DMS53 treated with DMSO at 0.1 percent for 48 hours (cell line): ENCODE measurements around the gene WWOX.

Experiments
- DNase-seq: peaks from one replicate; lab custom pipeline; 2025; ENCODE audit not compliant: unreplicated experiment; lab: John Stamatoyannopoulos, UW

Gene WWOX

DNA sequence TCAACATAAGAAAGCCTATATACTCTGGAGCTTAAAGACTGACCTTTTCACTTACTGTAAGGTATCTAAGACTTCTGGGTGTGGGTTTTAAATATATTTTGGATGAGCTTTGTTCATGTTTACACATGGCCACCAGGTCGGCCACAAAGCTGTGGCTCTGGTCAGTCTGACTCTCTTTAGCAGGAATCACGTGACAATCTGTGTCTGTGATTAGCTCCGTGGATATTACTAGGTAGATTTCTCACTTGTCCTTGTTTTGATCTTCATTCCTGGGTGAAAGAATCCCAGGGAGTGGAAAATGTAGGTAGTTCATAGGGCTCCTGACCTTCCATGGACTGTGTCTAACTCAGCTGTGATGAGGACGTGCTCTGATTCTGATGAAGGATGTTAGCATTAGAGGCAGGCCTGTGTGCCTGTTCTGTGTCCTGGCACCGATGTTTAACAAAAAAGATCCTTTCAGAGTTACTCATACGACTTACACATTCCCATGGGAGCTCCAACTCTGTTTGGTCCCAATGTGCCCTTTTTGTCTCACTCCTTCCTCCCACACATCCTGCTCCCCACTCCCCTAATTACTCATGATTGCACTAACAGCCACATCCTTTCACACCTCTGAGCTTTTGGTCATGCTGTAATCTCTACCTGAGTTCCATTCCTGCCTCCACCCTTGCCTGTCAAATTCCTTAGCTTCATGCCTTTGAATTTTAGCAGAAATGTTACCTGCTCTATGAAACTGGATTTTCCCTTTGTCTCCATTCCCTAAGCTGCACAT is 1076.0 kb downstream of the WWOX start:
- DNase-seq: no peak

DNA sequence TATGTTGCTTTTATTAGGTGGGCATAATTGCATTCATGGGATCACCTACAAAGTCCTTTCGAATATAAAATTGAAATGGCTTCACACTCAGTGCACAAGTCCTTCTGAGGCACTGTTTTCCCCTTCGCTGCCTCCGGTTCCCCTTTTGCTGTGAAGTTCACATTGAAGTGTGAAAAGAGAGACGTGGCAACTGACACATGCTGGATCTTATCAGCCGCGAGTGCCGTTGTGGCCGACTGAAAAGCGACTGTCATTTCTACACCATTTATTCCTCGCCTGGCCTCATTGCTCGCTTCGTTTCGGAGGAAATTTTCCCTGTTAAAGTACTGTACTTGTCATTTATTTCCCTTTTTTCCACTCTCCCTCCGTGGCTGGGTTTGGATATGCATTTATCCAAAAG is 1077.6 kb downstream of the WWOX start:
- DNase-seq: no peak

DNA sequence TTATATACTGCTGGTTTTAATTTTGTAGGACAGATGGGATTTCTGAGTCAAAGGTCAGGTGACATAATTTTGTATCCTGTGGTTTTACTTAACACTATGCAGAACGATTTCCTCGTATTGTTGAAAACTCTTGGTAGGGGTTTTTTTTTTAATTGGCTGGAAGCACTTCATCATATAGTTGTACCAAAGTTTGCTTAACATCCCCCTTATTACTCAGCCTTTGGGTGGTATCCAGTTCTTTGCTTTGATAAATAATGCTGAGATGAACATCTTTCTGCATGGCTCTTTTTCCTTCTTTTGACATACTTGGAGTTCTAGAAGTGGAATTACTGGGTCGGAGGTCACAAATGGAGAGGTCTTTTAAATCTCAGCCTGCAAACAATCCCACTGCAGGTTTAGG is 1082.0 kb downstream of the WWOX start:
- DNase-seq: no peak

DNA sequence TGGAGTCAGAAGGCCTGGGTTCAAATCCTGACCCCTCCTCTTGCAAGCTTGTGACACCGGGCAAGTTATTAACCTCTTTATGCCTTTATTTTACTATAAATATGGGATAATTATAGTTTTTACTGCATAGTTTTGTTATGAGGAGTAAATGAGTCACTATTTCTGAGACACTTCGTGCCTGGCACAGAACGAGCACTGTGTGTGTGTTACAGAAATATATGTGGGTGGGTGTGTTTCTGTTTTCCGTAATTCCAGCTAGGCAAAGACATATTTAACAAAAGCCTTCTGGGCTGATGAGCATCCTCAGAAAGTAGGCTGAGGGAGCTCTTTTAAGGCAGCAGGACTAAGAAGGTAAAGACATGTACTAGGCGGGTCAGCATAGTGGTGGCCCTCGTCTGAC is 1083.2 kb downstream of the WWOX start:
- DNase-seq: no peak

DNA sequence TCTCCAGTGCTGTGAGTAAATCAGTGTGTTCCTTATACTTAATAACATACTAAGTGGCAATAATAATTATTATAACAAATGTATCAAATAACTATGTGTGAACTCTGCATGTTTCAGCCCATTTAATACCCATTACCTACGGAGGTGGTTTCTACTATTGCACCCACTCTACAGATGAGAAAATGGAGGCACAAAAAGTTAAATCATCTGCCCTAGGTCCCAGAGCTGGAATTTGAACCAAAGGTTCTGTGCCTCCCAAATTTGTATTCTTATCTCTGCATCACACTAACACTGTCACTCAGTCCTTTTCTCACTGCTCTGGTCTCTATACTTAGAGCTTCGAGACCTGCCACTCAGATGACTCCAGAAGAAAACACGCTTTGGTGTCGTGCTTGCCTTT is 1084.1 kb downstream of the WWOX start:
- no peak for DNase-seq

DNA sequence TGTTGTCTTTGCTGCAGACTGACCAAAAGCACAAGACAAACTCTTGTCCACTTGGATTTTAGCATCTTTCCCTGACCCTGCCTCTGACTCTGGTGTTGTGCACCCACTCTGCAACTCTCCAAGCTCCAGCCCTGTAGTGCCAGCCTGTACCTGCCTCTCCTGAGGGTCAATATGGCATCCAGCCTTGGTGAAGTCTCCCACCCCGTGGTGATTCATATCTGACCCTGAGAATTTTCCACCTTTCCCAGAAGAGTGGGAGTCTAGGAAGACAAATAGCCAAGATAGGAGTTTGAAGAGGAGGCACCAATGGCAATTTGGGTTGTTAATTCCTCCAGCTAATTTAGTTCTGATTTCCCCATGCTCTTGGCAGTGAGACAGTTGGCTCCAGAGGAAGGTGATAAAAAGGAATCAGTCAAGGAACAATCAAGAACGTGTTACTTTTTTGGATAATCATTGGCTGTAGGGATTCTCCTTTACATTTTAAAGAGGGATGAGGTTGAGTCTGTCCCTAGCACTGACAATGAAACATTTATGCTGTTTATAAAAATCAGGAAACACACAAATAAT is 1085.1 kb downstream of the WWOX start:
- DNase-seq: no peak

DNA sequence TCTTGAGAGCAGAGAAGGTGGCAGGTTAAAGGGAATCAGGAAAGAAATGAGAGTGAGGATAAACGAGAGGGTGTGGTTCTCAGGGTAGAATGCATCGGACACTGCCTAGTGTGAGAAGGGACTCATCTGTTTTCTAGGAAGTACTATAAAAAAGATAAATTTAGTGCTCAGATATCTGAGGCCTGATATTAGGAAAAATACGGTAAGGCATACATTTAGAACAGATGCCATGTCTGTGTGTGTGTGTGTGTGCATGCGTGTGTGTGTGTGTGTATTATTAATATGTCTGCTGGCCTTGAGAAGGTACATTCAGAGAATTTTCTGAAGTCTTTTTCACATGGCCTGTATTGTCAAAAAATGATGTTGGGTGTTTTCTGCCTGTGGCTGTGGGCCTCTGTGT is 1086.3 kb downstream of the WWOX start:
- no peak for DNase-seq

DNA sequence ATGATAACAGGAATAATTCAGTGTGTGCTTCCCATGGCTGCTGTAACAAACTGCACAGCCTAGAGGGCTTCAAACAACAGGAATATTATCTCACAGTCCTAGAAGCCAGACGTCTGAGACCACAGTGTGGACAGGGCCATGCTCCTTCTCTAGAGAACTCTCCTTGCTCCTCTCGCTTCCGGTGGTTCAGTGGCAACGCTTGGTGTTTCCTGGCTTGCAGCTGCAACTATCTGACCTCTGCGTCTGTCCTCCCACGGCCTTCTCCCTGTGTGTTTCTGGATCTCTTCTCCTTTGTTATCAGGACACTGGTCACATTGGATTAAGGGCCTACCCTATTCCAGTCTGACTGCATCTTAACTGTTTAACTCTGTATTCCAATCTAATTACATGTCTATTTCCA is 1086.7 kb downstream of the WWOX start:
- DNase-seq: no peak

DNA sequence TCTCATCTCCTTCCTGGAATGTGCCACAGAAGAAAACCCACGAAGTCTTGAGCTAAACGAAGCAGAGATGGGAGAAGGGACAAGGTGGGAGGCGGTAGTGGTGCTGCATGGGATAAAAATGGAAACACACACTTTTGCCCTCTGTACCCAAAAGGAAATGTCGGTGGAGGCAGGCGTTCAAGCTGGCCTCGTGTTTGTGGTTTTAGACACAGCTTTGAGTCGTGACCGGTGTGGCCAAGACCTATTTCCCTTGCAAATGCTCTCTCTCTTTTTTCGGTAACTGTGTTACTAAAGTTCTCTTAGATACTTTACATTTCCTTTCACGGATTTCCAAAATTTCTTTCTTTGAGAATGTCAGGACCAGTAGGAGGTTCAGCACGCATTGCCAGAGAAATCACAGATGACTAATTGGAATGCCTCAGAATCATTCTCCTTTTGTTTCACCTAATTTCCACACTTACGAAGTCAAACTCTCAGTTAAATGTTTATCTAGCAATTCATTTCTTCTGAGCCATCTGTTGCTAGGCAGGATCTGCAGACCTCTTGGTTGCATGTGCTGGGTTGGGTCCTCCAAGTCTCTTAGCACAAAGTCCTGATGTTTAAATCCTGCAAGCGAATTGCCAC is 1088.8 kb downstream of the WWOX start:
- DNase-seq: no peak

DNA sequence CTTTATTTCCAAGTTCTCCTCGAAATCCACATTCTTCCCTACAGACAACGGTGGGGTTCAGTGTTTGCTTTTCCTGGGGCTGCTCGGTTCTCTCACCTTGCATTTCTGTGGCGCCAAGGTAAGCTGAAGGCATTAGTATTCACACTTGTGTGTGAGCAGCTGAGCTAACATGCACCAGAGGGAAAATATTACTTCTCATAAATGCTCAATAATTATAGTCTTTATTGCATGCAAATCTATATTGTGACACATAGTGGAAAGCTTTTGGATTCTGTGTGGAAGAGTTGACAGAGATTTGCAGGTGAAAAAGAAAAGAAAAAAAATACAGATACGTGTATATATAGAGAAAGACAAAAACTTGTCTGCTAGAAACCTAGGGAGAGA is 1089.3 kb downstream of the WWOX start:
- no peak for DNase-seq

DNA sequence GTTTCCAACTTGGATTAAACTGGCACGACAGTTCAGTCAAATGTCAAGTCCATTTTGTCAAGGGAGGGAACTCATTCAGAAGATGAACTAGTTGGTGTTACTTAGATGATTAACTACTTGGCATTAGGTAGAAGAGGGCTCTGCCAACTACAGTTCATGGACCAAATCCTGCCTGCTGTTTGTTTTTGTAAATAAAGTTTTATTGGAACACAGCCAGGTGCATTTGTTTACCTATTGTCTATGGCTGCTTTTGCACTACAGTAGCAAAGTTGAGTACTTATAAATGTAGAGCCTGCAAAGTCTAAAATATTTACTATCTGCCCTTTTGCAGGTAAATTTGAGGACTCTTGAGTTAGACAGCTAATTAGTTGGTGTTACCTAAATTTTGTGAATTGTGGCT is 1091.1 kb downstream of the WWOX start:
- no peak for DNase-seq

DNA sequence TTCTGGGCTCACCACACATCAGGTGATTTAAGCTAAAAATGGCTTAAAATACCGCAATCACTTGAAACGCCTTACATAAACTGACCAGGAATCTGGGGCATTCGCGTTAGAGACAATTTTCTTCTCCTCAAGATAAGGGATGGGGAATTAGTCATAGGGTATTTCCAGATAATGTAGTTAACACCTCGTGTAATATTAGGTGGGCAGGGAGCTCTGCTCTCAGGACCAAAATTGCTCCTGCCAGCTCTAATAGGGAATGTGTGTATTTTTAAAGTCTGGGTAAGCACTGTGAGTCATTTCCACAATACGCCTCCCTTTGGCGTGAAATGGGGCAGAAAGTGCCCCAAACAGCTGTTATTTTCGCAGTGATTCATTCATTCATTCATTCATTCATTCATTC is 1092.5 kb downstream of the WWOX start:
- DNase-seq: no peak

DNA sequence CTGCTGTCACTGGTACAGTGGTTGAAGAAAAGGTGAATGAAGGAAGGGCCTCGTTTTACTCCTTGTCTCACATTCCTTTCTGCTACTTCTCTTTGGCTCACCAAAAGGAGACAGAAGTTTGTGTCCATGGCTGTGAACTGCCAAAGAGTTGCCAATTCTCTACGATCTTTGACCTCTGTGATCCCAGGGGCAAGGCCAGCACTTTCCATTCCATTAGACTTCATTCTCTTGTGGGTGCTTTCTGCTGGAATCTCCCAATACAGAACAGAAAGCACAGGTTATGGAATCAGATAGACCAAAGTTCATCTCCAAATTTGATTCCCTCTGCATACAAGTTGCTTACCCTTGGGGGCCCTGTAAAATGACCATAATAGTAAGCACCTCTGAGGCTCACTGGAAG is 1093.5 kb downstream of the WWOX start:
- DNase-seq: no peak

DNA sequence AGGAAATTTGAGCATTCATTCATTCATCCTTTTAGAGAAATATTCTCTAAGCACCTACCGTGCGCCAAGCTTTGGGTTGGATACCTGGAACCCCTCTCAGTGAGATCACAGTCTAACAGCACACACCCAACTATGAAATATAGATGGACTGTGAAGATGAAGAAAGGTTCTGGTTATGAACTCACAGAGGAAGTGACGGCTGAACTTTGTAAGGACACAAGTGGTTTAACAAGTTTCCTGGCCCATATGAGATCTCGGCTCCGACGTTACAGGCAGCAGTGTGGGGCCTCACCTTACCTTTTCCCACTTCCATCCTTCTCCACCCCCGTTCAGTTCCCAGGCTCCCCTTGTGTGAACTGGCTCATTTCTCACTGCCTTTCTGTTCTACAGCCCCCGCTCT is 1094.8 kb downstream of the WWOX start:
- DNase-seq: no peak

DNA sequence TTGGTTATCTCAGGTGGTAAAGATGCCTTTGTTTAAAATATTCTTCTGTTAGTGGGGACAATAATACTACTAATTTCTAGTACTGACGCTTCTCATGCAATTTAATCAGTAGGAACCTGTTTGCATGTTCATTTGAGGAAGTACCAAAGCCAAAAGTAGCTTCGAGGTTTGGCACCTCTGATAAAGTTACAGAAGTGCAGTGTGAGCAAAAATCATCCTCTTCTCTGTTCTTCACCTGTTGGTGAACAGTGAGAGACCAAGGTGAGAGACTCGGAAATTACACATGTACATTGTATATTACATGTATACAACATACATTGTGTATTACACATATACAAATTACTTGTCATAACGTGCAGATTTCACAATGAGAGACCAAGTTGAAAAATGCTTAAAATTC is 1096.5 kb downstream of the WWOX start:
- no peak for DNase-seq

DNA sequence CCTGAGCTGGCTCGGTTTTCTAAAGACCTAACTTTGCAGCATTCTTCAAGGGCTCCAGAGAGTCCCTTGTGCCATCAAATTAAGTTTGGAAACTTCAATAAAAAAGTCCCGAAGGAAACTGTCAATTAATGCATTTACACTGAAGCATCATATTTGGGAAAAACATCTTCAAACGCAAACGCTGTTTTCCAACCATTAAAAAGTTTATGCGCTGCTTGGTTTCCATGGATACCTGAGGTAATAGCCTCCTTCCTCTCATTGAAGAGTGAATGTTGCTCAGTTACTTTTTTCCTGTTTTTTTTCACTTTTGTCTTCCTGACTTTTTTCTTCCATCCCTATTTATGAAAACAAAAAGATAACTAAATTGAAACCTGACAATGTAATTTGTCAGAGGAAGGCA is 1102.0 kb downstream of the WWOX start:
- no peak for DNase-seq

DNA sequence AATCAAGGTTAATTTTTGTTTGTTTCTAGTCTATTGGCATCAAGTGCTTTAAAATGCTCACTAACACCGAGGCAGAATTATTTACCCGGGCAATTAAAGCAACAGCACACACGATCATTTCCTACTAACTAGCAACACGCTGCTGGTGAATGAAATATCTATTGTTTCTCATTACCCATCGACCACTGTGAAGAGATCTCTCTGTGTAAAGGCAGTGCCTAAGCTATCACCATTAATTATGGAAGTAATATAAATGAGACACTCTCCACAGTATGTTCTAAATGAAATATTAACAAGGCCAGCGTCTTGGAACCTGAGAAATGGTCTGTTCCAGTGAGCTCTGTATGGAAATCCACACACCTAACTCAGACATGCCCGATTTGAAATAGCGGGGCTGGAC is 1103.5 kb downstream of the WWOX start:
- no peak for DNase-seq

DNA sequence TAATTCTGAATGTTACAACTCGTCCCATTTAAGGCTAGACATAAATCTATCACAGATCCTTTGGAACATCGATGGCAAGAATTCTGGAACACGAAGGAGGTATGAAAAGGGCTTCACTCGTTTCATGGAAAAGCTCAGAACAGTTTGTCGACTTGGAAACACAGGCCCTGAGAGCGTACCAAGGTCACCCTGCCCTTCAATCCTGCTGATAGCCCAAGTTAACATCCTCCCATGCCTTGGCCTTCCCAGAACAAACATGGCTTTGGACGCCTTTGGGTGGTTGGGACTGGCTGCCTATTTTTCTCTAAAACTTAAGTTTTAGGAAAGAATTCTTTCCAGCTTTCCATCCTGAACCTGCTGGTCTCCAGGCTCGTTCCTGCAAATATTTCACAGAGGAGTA is 1105.0 kb downstream of the WWOX start:
- no peak for DNase-seq

DNA sequence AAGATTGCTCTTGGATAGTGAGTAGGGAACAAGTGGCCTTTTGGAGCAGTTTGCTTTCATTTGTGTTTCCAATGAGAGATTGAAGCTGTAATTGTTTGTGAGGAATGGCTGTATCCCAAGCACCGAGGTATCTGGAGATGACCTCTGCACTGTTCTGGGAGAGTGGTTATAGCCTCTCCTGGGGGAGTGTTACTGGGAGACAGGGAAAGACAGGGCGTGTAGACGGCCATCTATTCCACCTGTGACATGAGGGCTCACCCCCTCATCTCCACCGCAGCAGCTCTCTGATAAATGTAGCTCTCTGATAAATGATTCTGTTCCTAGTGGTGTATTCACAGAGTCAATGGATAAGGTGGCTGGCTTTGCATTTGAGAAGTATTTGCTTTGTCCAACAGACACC is 1107.4 kb downstream of the WWOX start:
- DNase-seq: no peak

DNA sequence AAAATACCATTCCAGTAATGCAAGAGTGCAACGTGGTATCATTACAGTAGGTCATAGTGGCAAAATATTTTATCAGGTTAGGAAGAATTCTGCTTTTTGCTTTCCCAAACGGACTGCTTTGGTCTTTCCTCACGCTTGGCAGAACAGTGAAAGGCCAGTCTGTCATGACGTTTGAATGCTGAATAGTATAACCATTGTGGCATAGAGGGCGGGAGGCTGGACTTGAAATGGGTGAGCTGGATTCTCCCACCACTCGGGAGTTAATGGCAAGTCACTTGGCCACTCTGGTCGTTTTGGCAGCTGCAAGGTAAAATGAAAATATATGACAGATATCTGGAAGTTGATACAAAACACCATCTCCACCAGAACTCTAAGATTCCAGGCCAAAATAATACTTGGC is 1109.9 kb downstream of the WWOX start:
- no peak for DNase-seq

DNA sequence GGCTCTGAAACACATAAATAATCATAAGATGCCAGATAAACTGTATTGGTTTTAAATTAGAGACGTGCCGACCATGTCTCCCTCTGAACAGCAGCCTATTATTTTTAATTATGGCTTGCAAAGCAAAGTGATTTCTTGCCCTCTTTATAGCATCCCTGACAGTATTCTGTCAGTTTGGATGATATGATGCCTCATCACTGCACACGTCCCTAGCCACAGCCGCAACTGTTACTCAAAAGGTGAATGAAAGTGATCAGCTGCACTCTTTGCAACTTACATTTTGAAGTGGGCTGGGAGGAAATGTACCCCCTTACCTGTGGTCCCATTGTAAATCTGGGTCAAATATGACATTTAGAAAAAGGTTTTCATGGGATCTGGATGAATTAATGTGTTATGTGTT is 1111.2 kb downstream of the WWOX start:
- no peak for DNase-seq

DNA sequence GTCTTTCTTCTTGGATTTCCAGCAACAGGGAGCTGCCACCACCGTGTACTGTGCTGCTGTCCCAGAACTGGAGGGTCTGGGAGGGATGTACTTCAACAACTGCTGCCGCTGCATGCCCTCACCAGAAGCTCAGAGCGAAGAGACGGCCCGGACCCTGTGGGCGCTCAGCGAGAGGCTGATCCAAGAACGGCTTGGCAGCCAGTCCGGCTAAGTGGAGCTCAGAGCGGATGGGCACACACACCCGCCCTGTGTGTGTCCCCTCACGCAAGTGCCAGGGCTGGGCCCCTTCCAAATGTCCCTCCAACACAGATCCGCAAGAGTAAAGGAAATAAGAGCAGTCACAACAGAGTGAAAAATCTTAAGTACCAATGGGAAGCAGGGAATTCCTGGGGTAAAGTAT is 1112.1 kb downstream of the WWOX start:
- no peak for DNase-seq
